Stimulated activated memory B cell treated with anti-CD40 and anti-IgM and Interleukin-4, amounts not matched to agents 10 μg/mL and 1 μg/mL and 100 μg/mL, for 72 hours (primary cell): ENCODE data around the gene KRT83.

Experiments used
- ATAC-seq: fragments of 150-1000 bp; cut with Tn5 transposase; 2 replicates; pipeline ENCODE4 v1.10.0; 2021
- H3K27ac Mint-ChIP-seq: one replicate; pipeline ENCODE4 v1.8.0; 2022; ENCODE audit warnings: mild to moderate bottlenecking, mixed read lengths
- H3K27me3 Mint-ChIP-seq: one replicate; pipeline ENCODE4 v1.8.0; 2022; ENCODE audit warnings: mixed read lengths
- H3K36me3 Mint-ChIP-seq: one replicate; pipeline ENCODE4 v1.8.0; 2022; ENCODE audit warnings: mixed read lengths
- H3K4me1 Mint-ChIP-seq: one replicate; pipeline ENCODE4 v1.8.0; 2022; ENCODE audit warnings: mixed read lengths
- H3K4me3 Mint-ChIP-seq: one replicate; pipeline ENCODE4 v1.8.0; 2022; ENCODE audit warnings: mild to moderate bottlenecking, moderate library complexity, mixed read lengths
- H3K9me3 Mint-ChIP-seq: one replicate; pipeline ENCODE4 v1.8.0; 2022; ENCODE audit warnings: mixed read lengths

The KRT83 gene

GRCh38 chr12:52320784-52321400, at the start of gene KRT83:
Gene KRT83 (minus strand): TSS chr12:52321398. CDS start chr12:52321335, 63 bp downstream.
- no peak for ATAC-seq
- no peak within 1 kb of the TSS for H3K4me3 Mint-ChIP-seq
- H3K27ac Mint-ChIP-seq = no peak within 1 kb of the TSS
- peaks cover 58% of the 10 kb centered on the region for H3K27me3 Mint-ChIP-seq
- no peaks in the 10 kb centered on the region for H3K4me1 Mint-ChIP-seq
- H3K9me3 Mint-ChIP-seq = no peaks in the 10 kb centered on the region
- H3K36me3 Mint-ChIP-seq = no peaks in the 10 kb centered on the region

- peaks cover 11% of the 10 kb centered on the region for H3K4me1 Mint-ChIP-seq
- H3K4me3 Mint-ChIP-seq = no peak overlapping the region
- no peak overlapping the region for H3K27ac Mint-ChIP-seq
- H3K36me3 Mint-ChIP-seq = no peaks in the 10 kb centered on the region
- peaks cover 71% of the 10 kb centered on the region for H3K27me3 Mint-ChIP-seq
- ATAC-seq = no peak
- peaks cover 4% of the 10 kb centered on the region for H3K9me3 Mint-ChIP-seq
Observed at GRCh38 chr12:52369809-52370208, 48.6 kb upstream of the KRT83 start.

GRCh38 chr12:52369211-52369610, 48.0 kb upstream of the KRT83 start:
- Mint-ChIP-seq H3K36me3 (no peaks in the 10 kb centered on the region), H3K27me3 (peaks cover 76% of the 10 kb centered on the region), H3K4me1 (peaks cover 17% of the 10 kb centered on the region), H3K27ac (no peak overlapping the region), H3K4me3 (no peak overlapping the region), H3K9me3 (peaks cover 3% of the 10 kb centered on the region)
- no peak for ATAC-seq

- H3K27ac Mint-ChIP-seq = no peak overlapping the region
- ATAC-seq = no peak
- H3K4me3 Mint-ChIP-seq = no peak overlapping the region
- H3K9me3 Mint-ChIP-seq = no peaks in the 10 kb centered on the region
- peaks cover 18% of the 10 kb centered on the region for H3K4me1 Mint-ChIP-seq
- H3K36me3 Mint-ChIP-seq = no peaks in the 10 kb centered on the region
- peaks cover 83% of the 10 kb centered on the region for H3K27me3 Mint-ChIP-seq
Observed at GRCh38 chr12:52368508-52368907, 47.3 kb upstream of the KRT83 start.

GRCh38 chr12:52367876-52368275, 46.7 kb upstream of the KRT83 start:
- peaks cover 89% of the 10 kb centered on the region for H3K27me3 Mint-ChIP-seq
- no peaks in the 10 kb centered on the region for H3K36me3 Mint-ChIP-seq
- H3K4me3 Mint-ChIP-seq = no peak overlapping the region
- no peak for ATAC-seq
- peaks cover 18% of the 10 kb centered on the region for H3K4me1 Mint-ChIP-seq
- H3K9me3 Mint-ChIP-seq = no peaks in the 10 kb centered on the region
- no peak overlapping the region for H3K27ac Mint-ChIP-seq

- H3K27me3 Mint-ChIP-seq = peaks cover 83% of the 10 kb centered on the region
- H3K27ac Mint-ChIP-seq = no peak within 1 kb of the TSS
- no peak within 1 kb of the TSS for H3K4me3 Mint-ChIP-seq
- H3K36me3 Mint-ChIP-seq = no peaks in the 10 kb centered on the region
- no peaks in the 10 kb centered on the region for H3K9me3 Mint-ChIP-seq
- no peak for ATAC-seq
- peaks cover 18% of the 10 kb centered on the region for H3K4me1 Mint-ChIP-seq
Observed at GRCh38 chr12:52366738-52367485, 45.7 kb upstream of the KRT83 start, which contains the start of gene KRT85. Gene KRT85 (minus strand): TSS chr12:52367481. CDS start chr12:52367405, 76 bp downstream.

GRCh38 chr12:52364901-52365489, 43.8 kb upstream of the KRT83 start:
- Mint-ChIP-seq H3K27me3 (peaks cover 75% of the 10 kb centered on the region), H3K27ac (no peak overlapping the region), H3K4me1 (peaks cover 21% of the 10 kb centered on the region), H3K4me3 (no peak overlapping the region), H3K36me3 (no peaks in the 10 kb centered on the region), H3K9me3 (no peaks in the 10 kb centered on the region)
- ATAC-seq = peak; percentile 77

GRCh38 chr12:52364061-52364460, 42.9 kb upstream of the KRT83 start:
- H3K4me3 Mint-ChIP-seq = no peak overlapping the region
- peaks cover 30% of the 10 kb centered on the region for H3K4me1 Mint-ChIP-seq
- no peak overlapping the region for H3K27ac Mint-ChIP-seq
- no peaks in the 10 kb centered on the region for H3K36me3 Mint-ChIP-seq
- no peak for ATAC-seq
- peaks cover 75% of the 10 kb centered on the region for H3K27me3 Mint-ChIP-seq
- H3K9me3 Mint-ChIP-seq = no peaks in the 10 kb centered on the region

GRCh38 chr12:52363111-52363679, 42.0 kb upstream of the KRT83 start:
- no peaks in the 10 kb centered on the region for H3K9me3 Mint-ChIP-seq
- H3K4me3 Mint-ChIP-seq = no peak overlapping the region
- no peak overlapping the region for H3K27ac Mint-ChIP-seq
- peaks cover 70% of the 10 kb centered on the region for H3K27me3 Mint-ChIP-seq
- no peaks in the 10 kb centered on the region for H3K36me3 Mint-ChIP-seq
- peaks cover 39% of the 10 kb centered on the region for H3K4me1 Mint-ChIP-seq
- ATAC-seq = no peak

GRCh38 chr12:52362118-52362726, 41.0 kb upstream of the KRT83 start:
- Mint-ChIP-seq H3K27me3 (peaks cover 62% of the 10 kb centered on the region), H3K36me3 (no peaks in the 10 kb centered on the region), H3K4me3 (no peak overlapping the region), H3K9me3 (no peaks in the 10 kb centered on the region), H3K4me1 (peaks cover 47% of the 10 kb centered on the region), H3K27ac (no peak overlapping the region)
- ATAC-seq = no peak

- H3K4me3 Mint-ChIP-seq = no peak overlapping the region
- no peak for ATAC-seq
- no peak overlapping the region for H3K27ac Mint-ChIP-seq
- peaks cover 47% of the 10 kb centered on the region for H3K4me1 Mint-ChIP-seq
- H3K27me3 Mint-ChIP-seq = peaks cover 55% of the 10 kb centered on the region
- no peaks in the 10 kb centered on the region for H3K36me3 Mint-ChIP-seq
- H3K9me3 Mint-ChIP-seq = no peaks in the 10 kb centered on the region
Observed at GRCh38 chr12:52361553-52361952, 40.4 kb upstream of the KRT83 start.

GRCh38 chr12:52360663-52361271, 39.6 kb upstream of the KRT83 start:
- Mint-ChIP-seq H3K9me3 (no peaks in the 10 kb centered on the region), H3K36me3 (no peaks in the 10 kb centered on the region), H3K4me1 (peaks cover 44% of the 10 kb centered on the region), H3K27me3 (peaks cover 47% of the 10 kb centered on the region), H3K27ac (no peak overlapping the region), H3K4me3 (no peak overlapping the region)
- no peak for ATAC-seq

GRCh38 chr12:52360106-52360662, 39.0 kb upstream of the KRT83 start:
- Mint-ChIP-seq H3K27ac (no peak overlapping the region), H3K36me3 (no peaks in the 10 kb centered on the region), H3K4me3 (no peak overlapping the region), H3K4me1 (peaks cover 40% of the 10 kb centered on the region), H3K9me3 (no peaks in the 10 kb centered on the region), H3K27me3 (peaks cover 46% of the 10 kb centered on the region)
- no peak for ATAC-seq

- no peaks in the 10 kb centered on the region for H3K36me3 Mint-ChIP-seq
- H3K4me3 Mint-ChIP-seq = no peak overlapping the region
- no peak for ATAC-seq
- no peaks in the 10 kb centered on the region for H3K9me3 Mint-ChIP-seq
- peaks cover 44% of the 10 kb centered on the region for H3K27me3 Mint-ChIP-seq
- H3K27ac Mint-ChIP-seq = no peak overlapping the region
- H3K4me1 Mint-ChIP-seq = peaks cover 34% of the 10 kb centered on the region
Observed at GRCh38 chr12:52359621-52360061, 38.4 kb upstream of the KRT83 start.
